GM18909 (cell line): ENCODE measurements around the gene ZYG11B.
"Not testable (repeated sequence)": the region's sequence is repeated elsewhere in the genome, so short reads cannot be mapped to it uniquely, and the experiment has no call there.

Experiments
- ATAC-seq: cut with Tn5 transposase; IDR thresholded peaks from one replicate; pipeline ENCODE4 v1.9.1; 2021; ENCODE audit warnings: mild to moderate bottlenecking; ENCODE audit not compliant: unreplicated experiment, poor library complexity

Gene ZYG11B

GRCh38 chr1:52726265-52727113, at the start of gene ZYG11B:
ZYG11B (plus strand) TSS chr1:52726453; CDS start chr1:52726654, 201 bp downstream.
- ATAC-seq = peak; percentile 92

GRCh38 chr1:52677076-52677806, 49.0 kb upstream of the ZYG11B start:
- ATAC-seq = no peak

- no peak for ATAC-seq
Measured at GRCh38 chr1:52679048-52679447, 47.2 kb upstream of the ZYG11B start.

GRCh38 chr1:52679498-52679897, 46.8 kb upstream of the ZYG11B start:
- no peak for ATAC-seq

- no peak for ATAC-seq
Measured at GRCh38 chr1:52680353-52680752, 45.9 kb upstream of the ZYG11B start.

- ATAC-seq = no peak
Measured at GRCh38 chr1:52681136-52681535, 45.1 kb upstream of the ZYG11B start.

- no peak for ATAC-seq
Measured at GRCh38 chr1:52683367-52683940, 42.8 kb upstream of the ZYG11B start.

GRCh38 chr1:52684545-52684944, 41.7 kb upstream of the ZYG11B start:
- no peak for ATAC-seq

- ATAC-seq = peak; percentile 74
Measured at GRCh38 chr1:52686261-52686751, 39.9 kb upstream of the ZYG11B start.

- no peak for ATAC-seq
Measured at GRCh38 chr1:52686830-52687229, 39.4 kb upstream of the ZYG11B start.

GRCh38 chr1:52691821-52692220, 34.4 kb upstream of the ZYG11B start:
- no peak for ATAC-seq

GRCh38 chr1:52692697-52693096, 33.6 kb upstream of the ZYG11B start:
- no peak for ATAC-seq

GRCh38 chr1:52693351-52693750, 32.9 kb upstream of the ZYG11B start:
- not testable (repeated sequence) for ATAC-seq

GRCh38 chr1:52693843-52694242, 32.4 kb upstream of the ZYG11B start:
- ATAC-seq = no peak

- no peak for ATAC-seq
Measured at GRCh38 chr1:52695627-52696026, 30.6 kb upstream of the ZYG11B start.

- ATAC-seq = peak; percentile 47
Measured at GRCh38 chr1:52697795-52698674, 28.2 kb upstream of the ZYG11B start, which contains the start of gene COA7. COA7 (minus strand) TSS chr1:52698347; CDS start chr1:52698326, 21 bp downstream.

- peak; percentile 88 for ATAC-seq
Measured at GRCh38 chr1:52702886-52703787, 23.1 kb upstream of the ZYG11B start.

- no peak for ATAC-seq
Measured at GRCh38 chr1:52706136-52706670, 20.1 kb upstream of the ZYG11B start.
